ENCODE measurements around the gene CRB3. TPM values are rescaled to one million over a fixed set of nuclear protein-coding genes. Genes with fewer than 3 reads are reported as not detected.
A peak's percentile ranks its signal among the peaks of the same experiment; 100 is the strongest.

CRB3 gene
- total and polyA plus RNA-seq, 9 of the 15 experiments (the other 6 are each of a cell fraction or from before 2014, with no cell fraction given) = 0.49 TPM; not detected in 8

DNA sequence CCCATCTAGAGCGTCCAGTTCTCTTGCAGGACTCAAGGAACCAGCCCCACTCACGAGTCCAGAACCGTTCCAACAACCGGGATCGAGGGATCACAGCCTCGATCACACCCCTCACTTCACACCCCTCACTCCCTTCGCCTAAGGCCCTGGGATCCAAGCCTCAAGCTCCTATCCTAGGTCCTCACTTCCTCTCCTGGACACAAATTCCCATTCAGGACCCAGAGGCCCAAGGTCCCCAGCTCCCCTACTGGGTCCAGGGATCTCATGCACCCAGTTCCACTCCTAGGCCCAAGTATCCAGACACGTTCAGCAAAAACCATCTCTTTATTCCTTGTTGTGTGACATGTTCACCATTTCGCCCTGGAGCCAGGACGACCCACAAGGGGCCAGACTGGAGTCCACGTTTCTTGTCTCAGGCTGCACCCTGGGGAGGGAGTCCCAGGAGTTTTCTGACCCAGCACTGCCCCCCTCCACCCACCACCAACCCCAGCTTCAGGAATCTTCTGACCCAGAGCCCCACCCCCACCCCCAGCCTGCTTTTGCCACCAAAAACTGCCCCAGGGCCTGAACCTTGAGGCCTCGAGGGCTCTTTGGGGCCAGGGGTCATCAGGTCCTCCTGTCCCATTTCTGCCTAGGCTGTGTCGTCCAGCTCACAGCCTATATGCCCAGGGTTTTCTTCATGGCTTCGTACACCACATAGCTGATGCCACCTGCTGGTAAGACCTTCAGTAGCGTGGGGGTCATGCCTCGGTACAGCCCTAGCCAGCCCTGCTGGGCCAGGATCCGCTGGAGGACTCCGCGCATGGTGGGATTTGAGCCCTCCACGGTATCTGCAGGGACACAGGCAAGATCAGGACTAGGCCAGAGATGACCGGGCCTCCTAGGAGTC lies 38.1 kb upstream of the CRB3 start (continued):
- TF ChIP-seq, protein P1, sequence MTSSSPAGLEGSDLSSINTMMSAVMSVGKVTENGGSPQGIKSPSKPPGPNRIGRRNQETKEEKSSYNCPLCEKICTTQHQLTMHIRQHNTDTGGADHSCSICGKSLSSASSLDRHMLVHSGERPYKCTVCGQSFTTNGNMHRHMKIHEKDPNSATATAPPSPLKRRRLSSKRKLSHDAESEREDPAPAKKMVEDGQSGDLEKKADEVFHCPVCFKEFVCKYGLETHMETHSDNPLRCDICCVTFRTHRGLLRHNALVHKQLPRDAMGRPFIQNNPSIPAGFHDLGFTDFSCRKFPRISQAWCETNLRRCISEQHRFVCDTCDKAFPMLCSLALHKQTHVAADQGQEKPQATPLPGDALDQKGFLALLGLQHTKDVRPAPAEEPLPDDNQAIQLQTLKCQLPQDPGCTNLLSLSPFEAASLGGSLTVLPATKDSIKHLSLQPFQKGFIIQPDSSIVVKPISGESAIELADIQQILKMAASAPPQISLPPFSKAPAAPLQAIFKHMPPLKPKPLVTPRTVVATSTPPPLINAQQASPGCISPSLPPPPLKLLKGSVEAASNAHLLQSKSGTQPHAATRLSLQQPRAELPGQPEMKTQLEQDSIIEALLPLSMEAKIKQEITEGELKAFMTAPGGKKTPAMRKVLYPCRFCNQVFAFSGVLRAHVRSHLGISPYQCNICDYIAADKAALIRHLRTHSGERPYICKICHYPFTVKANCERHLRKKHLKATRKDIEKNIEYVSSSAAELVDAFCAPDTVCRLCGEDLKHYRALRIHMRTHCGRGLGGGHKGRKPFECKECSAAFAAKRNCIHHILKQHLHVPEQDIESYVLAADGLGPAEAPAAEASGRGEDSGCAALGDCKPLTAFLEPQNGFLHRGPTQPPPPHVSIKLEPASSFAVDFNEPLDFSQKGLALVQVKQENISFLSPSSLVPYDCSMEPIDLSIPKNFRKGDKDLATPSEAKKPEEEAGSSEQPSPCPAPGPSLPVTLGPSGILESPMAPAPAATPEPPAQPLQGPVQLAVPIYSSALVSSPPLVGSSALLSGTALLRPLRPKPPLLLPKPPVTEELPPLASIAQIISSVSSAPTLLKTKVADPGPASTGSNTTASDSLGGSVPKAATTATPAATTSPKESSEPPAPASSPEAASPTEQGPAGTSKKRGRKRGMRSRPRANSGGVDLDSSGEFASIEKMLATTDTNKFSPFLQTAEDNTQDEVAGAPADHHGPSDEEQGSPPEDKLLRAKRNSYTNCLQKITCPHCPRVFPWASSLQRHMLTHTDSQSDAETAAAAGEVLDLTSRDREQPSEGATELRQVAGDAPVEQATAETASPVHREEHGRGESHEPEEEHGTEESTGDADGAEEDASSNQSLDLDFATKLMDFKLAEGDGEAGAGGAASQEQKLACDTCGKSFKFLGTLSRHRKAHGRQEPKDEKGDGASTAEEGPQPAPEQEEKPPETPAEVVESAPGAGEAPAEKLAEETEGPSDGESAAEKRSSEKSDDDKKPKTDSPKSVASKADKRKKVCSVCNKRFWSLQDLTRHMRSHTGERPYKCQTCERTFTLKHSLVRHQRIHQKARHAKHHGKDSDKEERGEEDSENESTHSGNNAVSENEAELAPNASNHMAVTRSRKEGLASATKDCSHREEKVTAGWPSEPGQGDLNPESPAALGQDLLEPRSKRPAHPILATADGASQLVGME (CRISPR knock-in tag; IDR thresholded peaks at IDR 0.05) = 0 out of 2 replicates have a peak, but pooled peaks have one; percentile 5
- TF ChIP-seq FOXK1 (CRISPR knock-in tag; IDR thresholded peaks at IDR 0.05; ENCODE audit: borderline replicate concordance) (peak; percentile 43; the same call in 1 of the 2 replicates), ZNF76 (CRISPR knock-in tag; IDR thresholded peaks at IDR 0.05; ENCODE audit: borderline replicate concordance) (no peak), ZNF175 (CRISPR knock-in tag; IDR thresholded peaks at IDR 0.05; ENCODE audit: low read depth) (peak; percentile 35; the same call in 1 of the 2 replicates)
- TF ChIP-seq, protein P2, sequence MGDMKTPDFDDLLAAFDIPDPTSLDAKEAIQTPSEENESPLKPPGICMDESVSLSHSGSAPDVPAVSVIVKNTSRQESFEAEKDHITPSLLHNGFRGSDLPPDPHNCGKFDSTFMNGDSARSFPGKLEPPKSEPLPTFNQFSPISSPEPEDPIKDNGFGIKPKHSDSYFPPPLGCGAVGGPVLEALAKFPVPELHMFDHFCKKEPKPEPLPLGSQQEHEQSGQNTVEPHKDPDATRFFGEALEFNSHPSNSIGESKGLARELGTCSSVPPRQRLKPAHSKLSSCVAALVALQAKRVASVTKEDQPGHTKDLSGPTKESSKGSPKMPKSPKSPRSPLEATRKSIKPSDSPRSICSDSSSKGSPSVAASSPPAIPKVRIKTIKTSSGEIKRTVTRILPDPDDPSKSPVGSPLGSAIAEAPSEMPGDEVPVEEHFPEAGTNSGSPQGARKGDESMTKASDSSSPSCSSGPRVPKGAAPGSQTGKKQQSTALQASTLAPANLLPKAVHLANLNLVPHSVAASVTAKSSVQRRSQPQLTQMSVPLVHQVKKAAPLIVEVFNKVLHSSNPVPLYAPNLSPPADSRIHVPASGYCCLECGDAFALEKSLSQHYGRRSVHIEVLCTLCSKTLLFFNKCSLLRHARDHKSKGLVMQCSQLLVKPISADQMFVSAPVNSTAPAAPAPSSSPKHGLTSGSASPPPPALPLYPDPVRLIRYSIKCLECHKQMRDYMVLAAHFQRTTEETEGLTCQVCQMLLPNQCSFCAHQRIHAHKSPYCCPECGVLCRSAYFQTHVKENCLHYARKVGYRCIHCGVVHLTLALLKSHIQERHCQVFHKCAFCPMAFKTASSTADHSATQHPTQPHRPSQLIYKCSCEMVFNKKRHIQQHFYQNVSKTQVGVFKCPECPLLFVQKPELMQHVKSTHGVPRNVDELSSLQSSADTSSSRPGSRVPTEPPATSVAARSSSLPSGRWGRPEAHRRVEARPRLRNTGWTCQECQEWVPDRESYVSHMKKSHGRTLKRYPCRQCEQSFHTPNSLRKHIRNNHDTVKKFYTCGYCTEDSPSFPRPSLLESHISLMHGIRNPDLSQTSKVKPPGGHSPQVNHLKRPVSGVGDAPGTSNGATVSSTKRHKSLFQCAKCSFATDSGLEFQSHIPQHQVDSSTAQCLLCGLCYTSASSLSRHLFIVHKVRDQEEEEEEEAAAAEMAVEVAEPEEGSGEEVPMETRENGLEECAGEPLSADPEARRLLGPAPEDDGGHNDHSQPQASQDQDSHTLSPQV (IDR thresholded peaks at IDR 0.05) = peak; percentile 71
- TF ChIP-seq, protein P3, sequence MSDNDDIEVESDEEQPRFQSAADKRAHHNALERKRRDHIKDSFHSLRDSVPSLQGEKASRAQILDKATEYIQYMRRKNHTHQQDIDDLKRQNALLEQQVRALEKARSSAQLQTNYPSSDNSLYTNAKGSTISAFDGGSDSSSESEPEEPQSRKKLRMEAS (CRISPR knock-in tag; IDR thresholded peaks at IDR 0.05) = peak; percentile 61; the same call in 1 of the 2 replicates
- TF ChIP-seq, protein P4, sequence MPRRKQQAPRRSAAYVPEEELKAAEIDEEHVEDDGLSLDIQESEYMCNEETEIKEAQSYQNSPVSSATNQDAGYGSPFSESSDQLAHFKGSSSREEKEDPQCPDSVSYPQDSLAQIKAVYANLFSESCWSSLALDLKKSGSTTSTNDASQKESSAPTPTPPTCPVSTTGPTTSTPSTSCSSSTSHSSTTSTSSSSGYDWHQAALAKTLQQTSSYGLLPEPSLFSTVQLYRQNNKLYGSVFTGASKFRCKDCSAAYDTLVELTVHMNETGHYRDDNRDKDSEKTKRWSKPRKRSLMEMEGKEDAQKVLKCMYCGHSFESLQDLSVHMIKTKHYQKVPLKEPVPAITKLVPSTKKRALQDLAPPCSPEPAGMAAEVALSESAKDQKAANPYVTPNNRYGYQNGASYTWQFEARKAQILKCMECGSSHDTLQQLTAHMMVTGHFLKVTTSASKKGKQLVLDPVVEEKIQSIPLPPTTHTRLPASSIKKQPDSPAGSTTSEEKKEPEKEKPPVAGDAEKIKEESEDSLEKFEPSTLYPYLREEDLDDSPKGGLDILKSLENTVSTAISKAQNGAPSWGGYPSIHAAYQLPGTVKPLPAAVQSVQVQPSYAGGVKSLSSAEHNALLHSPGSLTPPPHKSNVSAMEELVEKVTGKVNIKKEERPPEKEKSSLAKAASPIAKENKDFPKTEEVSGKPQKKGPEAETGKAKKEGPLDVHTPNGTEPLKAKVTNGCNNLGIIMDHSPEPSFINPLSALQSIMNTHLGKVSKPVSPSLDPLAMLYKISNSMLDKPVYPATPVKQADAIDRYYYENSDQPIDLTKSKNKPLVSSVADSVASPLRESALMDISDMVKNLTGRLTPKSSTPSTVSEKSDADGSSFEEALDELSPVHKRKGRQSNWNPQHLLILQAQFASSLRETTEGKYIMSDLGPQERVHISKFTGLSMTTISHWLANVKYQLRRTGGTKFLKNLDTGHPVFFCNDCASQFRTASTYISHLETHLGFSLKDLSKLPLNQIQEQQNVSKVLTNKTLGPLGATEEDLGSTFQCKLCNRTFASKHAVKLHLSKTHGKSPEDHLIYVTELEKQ (CRISPR knock-in tag; IDR thresholded peaks at IDR 0.05) = no peak
- TF ChIP-seq, protein P5, sequence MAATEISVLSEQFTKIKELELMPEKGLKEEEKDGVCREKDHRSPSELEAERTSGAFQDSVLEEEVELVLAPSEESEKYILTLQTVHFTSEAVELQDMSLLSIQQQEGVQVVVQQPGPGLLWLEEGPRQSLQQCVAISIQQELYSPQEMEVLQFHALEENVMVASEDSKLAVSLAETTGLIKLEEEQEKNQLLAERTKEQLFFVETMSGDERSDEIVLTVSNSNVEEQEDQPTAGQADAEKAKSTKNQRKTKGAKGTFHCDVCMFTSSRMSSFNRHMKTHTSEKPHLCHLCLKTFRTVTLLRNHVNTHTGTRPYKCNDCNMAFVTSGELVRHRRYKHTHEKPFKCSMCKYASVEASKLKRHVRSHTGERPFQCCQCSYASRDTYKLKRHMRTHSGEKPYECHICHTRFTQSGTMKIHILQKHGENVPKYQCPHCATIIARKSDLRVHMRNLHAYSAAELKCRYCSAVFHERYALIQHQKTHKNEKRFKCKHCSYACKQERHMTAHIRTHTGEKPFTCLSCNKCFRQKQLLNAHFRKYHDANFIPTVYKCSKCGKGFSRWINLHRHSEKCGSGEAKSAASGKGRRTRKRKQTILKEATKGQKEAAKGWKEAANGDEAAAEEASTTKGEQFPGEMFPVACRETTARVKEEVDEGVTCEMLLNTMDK (IDR thresholded peaks at IDR 0.05; ENCODE audit: borderline replicate concordance, insufficient read depth, low read depth, low read length, poor library complexity, severe bottlenecking) = no peak

Data from K562 (cell line).